Stimulated activated CD8-positive, alpha-beta memory T cell treated with anti-CD3 and anti-CD28 coated beads, Interleukin-4, amount 100 ng/mL, for 1 hour (primary cell): Measurements from ENCODE around the gene NSF.
"Not testable (repeated sequence)": the region's sequence is repeated elsewhere in the genome, so short reads cannot be mapped to it uniquely, and the experiment has no call there.

Experiments used
- DNase-seq, 2 donors: peaks; one replicate each; pipeline ENCODE4 v3.0.0-alpha.2; 2020; ENCODE audit warnings: low read depth in 2 of 2, low spot score in 1 of 2

NSF gene

DNA sequence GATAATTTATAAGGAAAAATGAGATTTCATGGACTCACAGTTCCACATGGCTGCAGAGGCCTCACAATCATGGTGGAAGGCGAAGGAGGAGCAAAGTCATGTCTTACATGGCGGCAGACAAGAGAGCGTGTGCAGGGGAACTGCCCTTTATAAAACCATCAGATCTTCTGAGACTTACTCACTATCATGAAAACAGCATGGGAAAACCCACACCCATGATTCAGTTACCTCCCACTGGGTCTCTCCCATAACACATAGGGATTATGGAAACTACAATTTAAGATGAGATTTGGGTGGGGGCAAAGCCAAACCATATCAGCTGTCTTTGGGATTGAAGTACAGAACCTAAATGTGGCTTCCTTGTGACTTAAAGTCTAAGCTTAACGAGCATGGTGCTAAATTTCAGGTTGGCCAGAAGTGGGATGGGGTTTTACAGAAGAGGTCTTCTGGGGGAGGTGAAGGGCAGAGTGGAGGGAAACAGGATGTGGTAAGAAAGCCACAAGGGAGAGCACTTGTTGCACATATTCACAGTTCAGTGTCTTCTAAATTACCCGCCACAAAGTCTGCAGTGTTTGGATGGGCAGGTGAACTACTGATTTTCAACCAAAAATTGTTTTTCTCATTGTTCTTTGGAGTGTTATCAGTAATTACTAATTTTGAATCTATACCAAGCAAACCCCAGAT, 38.4 kb downstream of the NSF start:
- not testable (repeated sequence) for DNase-seq

DNA sequence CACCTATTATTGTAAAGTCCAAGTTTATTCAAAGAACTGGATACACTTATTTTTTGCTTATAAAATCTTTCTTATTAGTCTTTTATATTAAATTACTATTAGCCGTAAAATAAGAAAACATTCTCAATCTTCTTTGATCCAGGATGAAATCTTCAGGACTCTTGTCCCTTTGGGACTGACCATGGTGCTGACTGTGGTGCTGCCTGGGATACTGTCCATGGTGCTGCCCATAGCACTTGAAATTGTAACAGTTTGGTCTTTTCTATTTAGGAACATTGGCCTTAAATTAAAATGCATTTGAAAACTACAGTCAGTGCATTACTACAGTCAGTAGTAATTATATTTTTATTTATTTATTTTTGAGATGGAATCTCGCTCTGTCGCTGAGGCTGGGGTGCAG, 41.7 kb downstream of the NSF start:
- DNase-seq = not testable (repeated sequence)

DNA sequence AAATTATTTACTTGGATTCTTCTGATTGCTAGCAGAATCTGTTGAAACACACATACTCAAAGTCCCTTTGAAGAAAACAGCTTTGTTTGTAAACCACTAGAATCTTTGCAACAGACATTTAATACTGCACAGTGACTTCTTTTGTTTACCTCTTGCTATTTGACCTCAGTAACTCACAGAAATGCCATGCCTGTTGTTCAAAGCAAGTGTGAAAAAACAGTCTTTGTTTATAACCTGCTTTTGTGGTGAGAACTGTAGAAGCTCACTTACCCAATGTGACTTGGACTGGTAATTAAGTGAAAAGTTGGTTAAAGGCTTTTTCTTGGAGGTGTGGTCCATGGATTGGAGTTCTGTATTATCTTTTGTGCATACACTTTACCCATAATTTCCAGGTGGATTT, 44.4 kb downstream of the NSF start:
- not testable (repeated sequence) for DNase-seq

DNA sequence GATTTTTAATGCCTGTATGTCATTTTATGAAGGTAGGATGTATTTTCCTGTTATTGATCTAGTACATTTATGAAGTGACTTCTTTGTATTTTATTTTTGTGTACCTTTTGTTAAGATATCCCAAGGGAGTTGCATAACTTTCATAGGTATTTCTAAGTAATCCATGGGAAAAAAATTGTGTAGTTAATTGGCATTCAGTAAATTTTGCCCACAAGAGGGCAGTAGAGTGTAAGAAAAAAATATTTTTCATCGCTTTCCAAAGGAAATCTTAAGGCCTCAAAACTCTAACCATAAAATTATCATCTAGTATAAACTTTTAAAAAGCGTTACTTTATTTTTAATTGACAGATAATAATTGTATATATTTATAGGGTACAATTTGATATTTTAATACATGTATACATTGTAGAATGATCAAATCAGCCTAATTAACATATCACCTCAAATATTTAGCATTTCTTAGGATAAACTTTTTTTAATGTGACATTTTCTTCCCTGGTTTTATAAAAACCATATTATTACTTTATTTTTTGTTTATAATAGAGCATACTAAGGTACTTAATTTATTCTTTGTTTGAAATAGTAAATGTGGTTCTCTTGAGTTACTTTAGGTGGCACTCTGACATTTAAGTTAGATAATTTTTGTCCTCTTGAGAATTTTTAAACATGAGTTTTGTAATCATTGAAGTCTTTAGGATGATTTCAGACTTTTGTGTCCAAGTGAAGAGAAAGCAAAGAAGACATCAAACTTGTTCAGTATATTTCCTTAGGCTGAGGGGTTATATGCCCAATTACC, 51.6 kb downstream of the NSF start:
- not testable (repeated sequence) for DNase-seq

DNA sequence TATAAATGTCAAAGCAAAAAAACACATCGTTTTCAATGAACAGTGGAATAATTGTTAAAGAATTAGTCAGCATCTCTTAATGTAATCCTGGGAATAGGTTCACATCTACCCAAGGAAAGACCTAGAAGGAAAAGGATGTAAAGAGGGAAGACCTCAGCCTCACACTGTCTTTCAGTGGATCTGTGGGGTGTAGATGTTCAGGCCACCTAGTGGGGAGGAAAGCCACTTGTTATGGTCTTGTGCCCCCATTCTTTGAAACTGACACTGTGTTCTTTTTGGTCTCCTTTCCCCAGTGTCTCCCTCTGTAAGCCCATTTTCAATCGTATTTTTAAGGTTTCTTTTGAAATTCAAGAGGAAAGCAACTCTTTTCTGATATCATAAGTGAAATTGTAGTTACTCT, 56.8 kb downstream of the NSF start:
- DNase-seq = not testable (repeated sequence)

DNA sequence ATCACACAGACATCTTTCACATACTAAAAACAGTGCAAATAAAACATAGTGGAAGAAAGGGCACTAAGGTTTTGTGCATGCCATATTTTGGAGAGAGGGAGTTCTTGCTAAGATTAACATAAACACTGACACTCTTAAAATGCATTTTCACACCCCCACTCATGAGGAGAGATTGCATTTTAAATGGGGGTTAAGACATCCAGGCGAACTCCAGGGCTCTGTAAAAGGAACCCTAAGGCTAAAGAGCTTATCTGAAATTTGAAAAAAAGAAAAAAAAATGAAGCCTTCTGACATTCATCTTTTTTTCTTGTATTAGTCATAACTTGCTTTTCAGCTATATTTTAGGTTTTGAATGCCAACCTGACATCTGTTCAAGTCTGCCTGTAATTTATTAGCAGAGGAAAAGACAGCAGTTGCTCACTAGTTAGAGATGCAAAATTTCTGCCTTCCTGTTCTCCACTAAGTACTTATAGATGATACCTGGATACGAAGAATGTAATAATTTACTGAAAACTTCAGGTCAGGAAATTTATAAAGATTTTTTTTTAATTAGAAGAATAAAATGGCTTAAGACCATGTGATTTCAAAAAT, 57.3 kb downstream of the NSF start:
- not testable (repeated sequence) for DNase-seq

DNA sequence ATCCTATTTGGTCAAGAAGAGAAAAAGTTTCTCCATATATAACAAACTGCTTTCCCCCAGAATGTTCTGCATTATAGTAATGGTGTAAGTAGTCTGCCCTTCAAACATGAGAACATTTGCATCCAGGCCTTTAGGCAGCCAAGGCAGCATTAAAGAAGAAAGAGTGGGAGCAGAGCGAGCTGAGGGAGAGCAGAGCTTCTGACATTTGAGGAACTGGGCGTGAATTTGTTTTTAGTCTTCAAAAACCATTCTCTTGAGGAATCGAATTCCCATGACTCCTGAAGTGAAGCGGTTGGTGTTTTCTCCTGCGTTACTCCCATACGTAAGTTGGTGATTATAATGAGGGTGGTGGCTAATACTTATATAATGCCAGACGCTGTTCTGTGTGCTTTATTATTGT, 58.8 kb downstream of the NSF start:
- not testable (repeated sequence) for DNase-seq

- not testable (repeated sequence) for DNase-seq
Observed at GRCh38 chr17:46652024-46652643, 61.7 kb downstream of the NSF start.

DNA sequence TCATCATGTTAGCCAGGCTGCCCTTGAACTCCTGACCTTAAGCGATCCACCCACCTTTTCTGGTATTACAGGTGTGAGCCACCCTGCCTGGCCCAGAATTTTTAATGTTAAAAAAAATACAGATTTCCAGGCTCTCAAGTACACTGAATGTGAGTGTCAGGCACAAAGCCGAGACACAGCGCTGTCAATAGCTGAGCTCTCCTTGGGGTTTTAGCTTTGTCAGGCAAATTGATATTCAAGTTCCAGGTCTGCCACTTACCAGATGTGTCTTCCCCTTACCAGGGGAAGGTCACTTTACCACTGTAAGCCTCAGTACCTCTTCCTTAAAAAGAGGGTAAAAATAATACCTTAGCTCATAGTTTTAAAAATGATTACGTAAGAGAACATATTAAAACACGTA, 67.8 kb downstream of the NSF start:
- DNase-seq = not testable (repeated sequence)

GRCh38 chr17:46659702-46660101, 69.2 kb downstream of the NSF start:
- DNase-seq = not testable (repeated sequence)

- not testable (repeated sequence) for DNase-seq
Observed at GRCh38 chr17:46663123-46663522, 72.7 kb downstream of the NSF start.

- DNase-seq = not testable (repeated sequence)
Observed at GRCh38 chr17:46663552-46663951, 73.1 kb downstream of the NSF start.

DNA sequence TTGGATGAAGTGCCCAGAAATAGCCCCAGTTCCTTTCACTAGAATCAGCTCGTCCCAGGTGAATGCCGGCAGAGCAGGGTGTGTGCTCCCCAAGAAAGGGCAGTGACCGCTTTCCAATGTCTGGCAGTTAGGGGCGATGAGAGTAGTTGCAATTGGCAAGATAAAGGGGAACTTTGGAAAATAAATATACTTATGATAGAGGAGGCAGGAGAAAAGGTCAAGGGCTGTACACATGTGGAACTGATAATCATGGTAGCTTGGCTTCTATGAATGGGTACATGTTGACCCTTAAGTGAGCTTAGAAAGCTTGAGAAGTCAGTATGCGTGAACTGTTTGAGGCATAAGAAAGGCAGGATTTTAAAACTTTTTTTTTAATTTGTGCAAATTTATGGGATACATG, 75.5 kb downstream of the NSF start:
- DNase-seq = not testable (repeated sequence)

- DNase-seq = not testable (repeated sequence)
Observed at GRCh38 chr17:46670789-46671188, 80.3 kb downstream of the NSF start.

GRCh38 chr17:46672777-46673176, 82.3 kb downstream of the NSF start:
- DNase-seq = not testable (repeated sequence)

- not testable (repeated sequence) for DNase-seq
Observed at GRCh38 chr17:46677819-46678218, 87.3 kb downstream of the NSF start.

DNA sequence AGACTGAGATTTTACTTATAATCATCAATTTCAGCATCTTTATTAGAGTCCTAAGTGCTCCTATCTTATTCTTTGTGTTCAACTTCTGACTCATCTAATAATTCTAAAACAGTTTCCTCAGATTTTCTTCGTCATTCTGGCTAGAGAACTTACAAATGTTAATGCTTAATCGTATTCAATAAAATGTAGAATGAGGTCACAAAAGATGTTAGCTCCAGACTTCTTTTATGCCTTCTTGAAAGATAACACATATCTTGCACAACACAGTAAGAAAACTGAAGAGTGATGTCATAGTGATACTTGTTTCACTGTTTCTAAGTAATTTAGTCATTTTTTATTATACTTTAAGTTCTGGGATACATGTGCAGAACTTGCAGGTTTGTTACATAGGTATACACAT, 93.2 kb downstream of the NSF start:
- DNase-seq = not testable (repeated sequence)

GRCh38 chr17:46685284-46685683, 94.8 kb downstream of the NSF start:
- not testable (repeated sequence) for DNase-seq

GRCh38 chr17:46692196-46692595, 101.7 kb downstream of the NSF start:
- not testable (repeated sequence) for DNase-seq

GRCh38 chr17:46693283-46693682, 102.8 kb downstream of the NSF start:
- not testable (repeated sequence) for DNase-seq

DNA sequence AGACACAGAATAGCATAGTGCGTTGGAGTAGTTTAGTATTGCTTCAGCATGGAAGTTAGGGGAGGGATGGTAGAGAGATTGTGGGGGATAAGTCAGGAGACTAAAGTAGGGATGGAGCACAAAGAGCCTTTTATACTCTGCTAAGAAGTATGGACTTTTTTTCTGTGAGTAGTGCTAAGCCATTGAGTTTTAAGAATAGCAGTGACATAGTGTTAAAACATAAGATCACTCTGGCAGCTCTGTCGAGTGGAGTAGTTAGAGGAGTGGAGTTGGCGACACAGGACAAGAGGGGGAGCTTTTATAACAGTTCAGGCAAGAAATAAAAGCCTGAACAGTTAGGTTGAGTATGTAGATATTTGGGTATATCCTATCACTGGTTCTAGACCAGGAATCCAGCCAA, 106.1 kb downstream of the NSF start:
- DNase-seq = not testable (repeated sequence)
